Gastroesophageal sphincter (tissue), 3 donors: Measurements from ENCODE around the gene MAP3K12.

Source experiments
- POLR2AphosphoS5 ChIP-seq: sonication (generic); formaldehyde crosslinking; IDR thresholded peaks from one replicate; pipeline ENCODE4 v1.6.1; 2017; ENCODE audit warnings: antibody characterized with exemption
- TF ChIP-seq, protein P1 (sequence below), 4 experiments: fragments of 200-600 bp in 2 of 4; fragments of 450-650 bp in 2 of 4; sonication (generic) in 1 of 4; IDR thresholded peaks; one replicate each; pipeline ENCODE4 v1.5.1; 2017 to 2019; ENCODE audit warnings: antibody characterized with exemption in 4 of 4, mild to moderate bottlenecking in 2 of 4, moderate library complexity in 2 of 4

DNA sequence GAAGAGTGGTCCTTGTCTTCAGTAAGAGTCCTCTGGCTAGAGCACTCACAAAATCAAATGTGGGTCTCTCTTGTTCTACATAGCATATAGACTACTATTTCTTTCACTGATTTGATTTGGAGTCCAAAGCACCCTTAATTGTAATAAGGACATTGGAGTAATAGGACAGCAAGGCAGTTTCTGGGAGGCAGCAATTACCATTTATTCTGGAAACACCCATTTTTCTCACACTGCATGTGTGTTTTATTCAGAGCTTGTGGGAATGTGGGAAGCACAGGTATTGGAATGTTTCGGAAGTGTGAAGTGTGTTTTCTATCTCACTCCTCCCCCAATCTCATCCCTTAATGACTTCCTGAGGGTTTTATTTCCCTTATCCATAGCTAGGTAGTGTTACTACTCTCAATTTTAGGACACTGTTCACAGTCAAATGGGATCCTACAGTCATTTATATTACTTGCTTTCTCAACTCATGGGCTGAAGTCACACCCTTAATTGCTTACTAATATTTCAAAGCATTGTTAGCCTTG lies 27.1 kb downstream of the MAP3K12 start:
- TF ChIP-seq, protein P1, sequence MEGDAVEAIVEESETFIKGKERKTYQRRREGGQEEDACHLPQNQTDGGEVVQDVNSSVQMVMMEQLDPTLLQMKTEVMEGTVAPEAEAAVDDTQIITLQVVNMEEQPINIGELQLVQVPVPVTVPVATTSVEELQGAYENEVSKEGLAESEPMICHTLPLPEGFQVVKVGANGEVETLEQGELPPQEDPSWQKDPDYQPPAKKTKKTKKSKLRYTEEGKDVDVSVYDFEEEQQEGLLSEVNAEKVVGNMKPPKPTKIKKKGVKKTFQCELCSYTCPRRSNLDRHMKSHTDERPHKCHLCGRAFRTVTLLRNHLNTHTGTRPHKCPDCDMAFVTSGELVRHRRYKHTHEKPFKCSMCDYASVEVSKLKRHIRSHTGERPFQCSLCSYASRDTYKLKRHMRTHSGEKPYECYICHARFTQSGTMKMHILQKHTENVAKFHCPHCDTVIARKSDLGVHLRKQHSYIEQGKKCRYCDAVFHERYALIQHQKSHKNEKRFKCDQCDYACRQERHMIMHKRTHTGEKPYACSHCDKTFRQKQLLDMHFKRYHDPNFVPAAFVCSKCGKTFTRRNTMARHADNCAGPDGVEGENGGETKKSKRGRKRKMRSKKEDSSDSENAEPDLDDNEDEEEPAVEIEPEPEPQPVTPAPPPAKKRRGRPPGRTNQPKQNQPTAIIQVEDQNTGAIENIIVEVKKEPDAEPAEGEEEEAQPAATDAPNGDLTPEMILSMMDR (IDR thresholded peaks at IDR 0.05), result no peak
- TF ChIP-seq POLR2AphosphoS5, result no peak
